ENCODE measurements around the gene DCP1B.

DCP1B gene

GRCh38 chr12:2016862-2017545, 12.7 kb upstream of the DCP1B start:
- DNase-seq = no peak

DNA sequence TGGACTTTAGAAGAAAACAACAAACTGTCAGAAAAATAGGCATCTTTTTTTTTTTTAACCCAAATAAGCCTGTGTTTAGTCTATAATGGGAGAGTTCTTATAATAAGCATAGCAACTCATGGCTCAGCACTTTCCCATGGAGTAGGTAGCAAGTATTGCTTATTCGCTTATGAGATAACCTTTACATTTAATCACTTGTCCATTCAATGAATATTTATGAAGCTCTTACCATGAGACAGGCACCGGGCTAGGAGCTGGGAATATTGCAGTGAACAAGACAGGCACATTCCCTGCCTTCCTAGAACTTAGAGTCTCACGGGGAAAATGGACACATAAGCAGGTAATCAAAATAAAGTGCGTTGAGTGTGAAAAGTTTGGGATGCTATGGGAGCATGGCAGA, 10.0 kb upstream of the DCP1B start:
- DNase-seq = no peak

DNA sequence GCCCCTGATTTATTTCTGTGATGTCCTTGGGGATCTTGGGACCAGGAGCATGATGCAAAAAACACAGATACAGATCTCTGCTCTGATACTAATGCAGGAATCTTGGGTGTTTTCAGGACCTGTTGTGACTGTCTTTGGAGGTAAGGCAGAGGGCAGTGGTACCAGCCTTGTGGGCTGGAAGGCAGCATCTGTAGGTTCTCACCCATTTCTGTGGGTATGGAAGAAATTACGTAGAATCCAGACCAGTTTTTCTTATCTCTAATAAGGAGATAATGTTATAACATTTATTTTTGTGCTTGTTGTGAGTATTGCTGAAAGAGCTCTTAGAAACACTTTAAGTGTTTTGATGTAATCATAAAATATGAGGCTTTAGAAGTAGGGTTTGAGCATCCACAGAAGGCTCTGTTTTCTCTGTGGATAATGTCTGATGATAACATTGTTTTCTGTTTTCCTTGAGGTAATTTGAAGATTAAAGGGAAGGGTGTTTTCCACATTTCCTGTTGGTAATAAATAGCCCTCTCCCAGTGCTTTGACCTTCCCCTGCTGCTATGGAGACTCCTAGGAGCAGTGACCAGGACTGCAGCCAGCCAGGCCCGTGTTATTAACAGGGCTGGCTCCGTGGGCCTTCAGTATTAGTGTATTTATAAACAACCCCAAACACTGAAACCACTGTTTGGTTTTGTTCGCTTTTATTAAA, 9.4 kb upstream of the DCP1B start:
- no peak for DNase-seq

- DNase-seq = no peak
Measured at GRCh38 chr12:2013086-2013485, 8.8 kb upstream of the DCP1B start.

DNA sequence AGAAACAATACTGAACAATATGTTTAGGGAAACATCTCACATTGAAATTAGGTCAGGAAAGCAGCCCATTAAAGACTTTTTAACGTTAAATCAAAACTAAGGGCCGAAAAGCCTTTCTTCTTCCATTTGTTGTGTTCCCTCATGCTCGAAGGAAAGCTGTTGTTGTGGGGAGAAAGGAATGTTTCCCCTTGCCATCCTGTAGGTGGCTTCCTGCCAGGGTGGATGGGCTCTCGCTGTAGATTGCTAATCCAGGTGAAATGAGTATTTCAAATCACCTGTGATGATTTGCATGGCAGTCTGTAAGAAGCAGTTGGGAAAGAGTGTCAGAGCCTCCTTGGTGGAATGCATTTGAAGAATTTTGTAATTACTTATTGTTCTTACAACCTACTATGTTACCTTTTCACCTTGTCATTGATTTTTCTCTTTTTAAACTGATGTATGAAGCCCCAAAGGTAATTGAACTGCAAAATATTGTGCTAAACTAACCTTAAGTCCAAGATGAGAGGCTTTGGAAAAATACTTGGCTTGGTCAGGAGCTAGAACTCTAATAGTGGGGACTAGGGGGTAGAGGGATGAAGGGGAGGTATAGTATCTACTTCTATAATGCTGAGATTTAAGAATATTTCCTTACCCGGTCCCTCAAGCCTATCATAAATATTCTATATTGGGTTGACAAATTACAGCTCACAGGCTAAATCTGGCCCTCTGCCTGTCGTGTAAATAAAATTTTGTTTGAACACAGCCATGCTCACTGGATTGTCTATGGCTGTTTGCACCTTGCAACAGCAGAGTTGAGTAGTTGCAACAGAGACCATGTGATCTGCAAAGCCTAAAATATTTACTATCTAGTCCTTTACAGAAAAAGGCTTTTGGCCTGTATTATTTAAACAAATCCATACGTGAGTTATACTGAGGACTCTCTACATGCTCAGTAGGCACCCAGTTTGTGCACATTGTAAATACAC, 7.7 kb upstream of the DCP1B start:
- no peak for DNase-seq

GRCh38 chr12:2009623-2010022, 5.4 kb upstream of the DCP1B start:
- no peak for DNase-seq

DNA sequence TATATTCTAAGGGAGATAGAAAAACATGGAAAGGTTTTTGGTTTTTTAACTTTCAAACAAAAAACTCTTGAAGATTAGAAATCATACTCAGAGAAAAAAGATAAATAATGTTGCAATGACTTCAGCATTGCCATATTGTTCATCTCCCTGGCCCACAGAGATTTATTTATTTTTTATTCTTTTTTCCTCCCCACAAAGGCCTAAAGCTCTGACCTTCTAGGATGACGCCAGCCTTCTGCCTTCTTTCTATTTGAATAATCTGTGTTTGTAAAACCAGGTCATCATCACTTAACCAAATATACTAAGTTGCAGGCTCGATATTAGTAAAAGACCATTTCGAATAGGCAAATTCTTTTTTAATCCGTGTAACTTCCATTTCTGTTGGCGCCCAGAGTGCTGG, 4.4 kb upstream of the DCP1B start:
- no peak for DNase-seq

- peak in 1 of 2 donors; percentile 17 for DNase-seq
Measured at GRCh38 chr12:2003676-2004112, 563 bp downstream of the DCP1B start.

GRCh38 chr12:1995205-1995896, 8.9 kb downstream of the DCP1B start:
- no peak for DNase-seq

GRCh38 chr12:1994429-1995143, 9.7 kb downstream of the DCP1B start:
- DNase-seq = no peak

DNA sequence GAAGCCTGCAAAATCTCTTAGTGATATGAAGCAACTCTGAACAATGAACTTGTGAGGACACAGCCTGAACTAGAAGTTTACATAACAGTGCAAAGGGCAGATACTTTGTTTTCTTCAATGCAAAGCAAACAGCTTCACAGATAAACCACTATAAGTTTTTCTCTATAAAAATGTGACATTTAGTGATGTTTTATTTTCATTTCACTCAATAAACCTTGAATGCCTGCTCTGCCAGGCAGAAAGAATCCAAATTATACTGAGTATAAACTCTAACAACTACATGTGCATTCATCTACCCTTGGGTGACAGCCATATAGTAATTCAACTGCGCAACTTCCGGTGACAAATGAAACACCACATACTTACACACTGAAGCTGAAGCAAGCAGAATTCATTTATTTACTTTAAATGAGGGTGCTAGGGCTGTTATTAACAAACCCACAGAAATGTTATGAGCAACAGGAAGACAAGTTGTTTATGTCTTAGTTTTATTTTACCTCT, 10.3 kb downstream of the DCP1B start:
- DNase-seq = no peak

- DNase-seq = peak; percentile 14 to 19
Measured at GRCh38 chr12:1993341-1993740, 10.9 kb downstream of the DCP1B start.

- no peak for DNase-seq
Measured at GRCh38 chr12:1992732-1993131, 11.5 kb downstream of the DCP1B start.

- no peak for DNase-seq
Measured at GRCh38 chr12:1989111-1989510, 15.1 kb downstream of the DCP1B start.

GRCh38 chr12:1984759-1985158, 19.5 kb downstream of the DCP1B start:
- DNase-seq = no peak

GRCh38 chr12:1980282-1980681, 24.0 kb downstream of the DCP1B start:
- no peak for DNase-seq

DNA sequence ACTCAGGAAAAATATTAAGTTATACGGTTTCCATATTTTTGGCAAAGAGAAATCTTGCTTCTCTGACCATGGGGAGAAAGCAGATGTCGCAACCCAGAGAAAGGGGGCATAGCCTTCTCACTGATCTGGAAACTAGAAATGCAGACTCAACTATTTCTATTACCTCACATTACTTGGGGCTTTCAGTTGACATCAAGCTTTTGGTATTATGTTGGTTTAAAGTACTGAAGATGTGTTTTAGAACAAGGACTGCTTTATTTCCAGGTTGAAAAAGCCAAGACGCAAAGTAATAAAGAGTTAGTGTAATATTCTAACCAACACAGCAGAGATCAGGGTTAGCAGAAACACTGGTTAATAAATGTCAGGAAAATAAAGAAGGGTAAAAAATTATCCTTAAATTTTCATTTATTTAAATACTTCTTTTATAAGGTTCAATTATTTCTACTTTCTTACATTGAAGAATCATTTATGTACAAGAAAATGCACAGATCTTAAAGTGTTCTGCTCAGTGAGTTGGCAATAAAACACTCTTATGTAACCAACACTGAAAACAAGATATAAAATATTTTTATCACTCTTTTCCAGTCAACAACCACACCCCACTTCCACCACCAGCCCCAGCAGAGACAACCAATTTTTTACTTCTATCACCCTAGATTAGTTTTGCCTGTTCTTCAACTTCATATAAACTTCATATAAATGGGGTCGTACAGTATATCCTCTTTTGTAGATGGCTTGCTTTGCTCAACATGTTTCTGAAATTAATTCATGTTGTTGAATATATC, 26.0 kb downstream of the DCP1B start:
- no peak for DNase-seq

DNA sequence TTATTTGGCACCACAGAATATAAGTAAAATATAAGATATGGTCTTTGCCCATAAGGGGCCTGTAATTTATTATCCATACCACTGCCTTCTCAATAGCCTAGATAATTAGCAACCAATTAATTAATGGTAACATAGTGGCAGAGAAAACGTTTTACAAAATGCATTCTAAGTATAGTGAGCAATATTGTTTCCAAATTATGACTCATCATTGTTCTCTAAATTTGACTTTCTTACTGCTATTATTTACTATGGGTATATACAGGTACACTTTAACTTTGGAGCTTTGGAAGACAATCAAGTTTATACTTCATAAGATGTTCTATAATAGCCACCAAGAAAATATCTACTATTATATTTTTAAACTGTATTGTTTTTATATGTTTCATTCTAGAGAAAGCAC, 26.7 kb downstream of the DCP1B start:
- peak; percentile 1 to 3 for DNase-seq

DNA sequence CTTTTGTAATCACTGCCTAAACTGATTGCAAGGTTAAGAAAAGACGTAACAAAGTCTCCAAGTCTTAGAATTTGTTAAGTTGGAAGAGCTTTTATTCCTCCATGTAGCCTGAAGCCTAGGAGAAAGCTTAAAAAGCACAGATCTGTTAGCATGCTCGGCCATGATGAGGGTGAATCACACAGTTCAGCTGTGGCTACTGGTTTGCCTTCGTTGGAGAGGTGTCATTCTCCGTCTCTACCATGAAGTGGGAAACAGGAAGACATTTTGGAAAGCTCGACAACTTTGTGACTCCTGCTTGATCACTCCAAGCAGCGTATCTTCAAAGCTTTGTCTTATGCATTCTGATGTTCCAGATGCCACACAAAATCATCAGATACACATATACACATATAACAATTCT, 27.1 kb downstream of the DCP1B start:
- no peak for DNase-seq

- DNase-seq = no peak
Measured at GRCh38 chr12:1974812-1975211, 29.4 kb downstream of the DCP1B start.

DNA sequence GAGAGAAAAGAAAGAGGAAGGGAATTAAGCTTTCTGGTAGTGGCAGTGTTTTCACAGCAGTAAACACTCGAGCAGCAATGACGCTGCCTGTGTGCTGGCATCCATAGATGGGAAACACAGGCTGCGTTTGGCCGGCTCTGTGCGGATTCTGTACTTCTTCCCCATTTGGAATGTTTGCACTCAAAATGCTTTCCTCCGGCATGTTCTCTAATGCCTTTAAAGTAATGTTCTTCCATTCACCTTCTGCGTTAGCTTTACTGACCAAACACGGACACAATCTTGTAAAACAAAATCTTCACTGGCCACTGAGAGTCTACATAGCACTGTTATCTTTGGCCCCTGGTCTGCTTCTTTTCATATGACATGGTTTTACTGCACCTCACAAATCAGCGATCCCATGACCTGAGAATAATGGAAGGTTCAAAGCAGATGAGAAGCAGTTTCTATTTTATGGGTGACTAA, 31.4 kb downstream of the DCP1B start:
- DNase-seq = no peak

Measured in inflammatory macrophage treated with lipopolysaccharide for 1 hour (primary cell).